Measurements from ENCODE around the gene MAML2. TPM values are rescaled to one million over a fixed set of nuclear protein-coding genes. Genes with fewer than 3 reads are reported as not detected.

The MAML2 gene
- total and polyA plus RNA-seq, 8 donors = 1.3 to 22.8 (median 12.1) TPM

- TF ChIP-seq POLR2AphosphoS5 (IDR thresholded peaks at IDR 0.05) (no peak), EP300 (IDR thresholded peaks at IDR 0.05) (no peak), POLR2A (IDR thresholded peaks at IDR 0.05) (no peak)
- TF ChIP-seq, protein P1, sequence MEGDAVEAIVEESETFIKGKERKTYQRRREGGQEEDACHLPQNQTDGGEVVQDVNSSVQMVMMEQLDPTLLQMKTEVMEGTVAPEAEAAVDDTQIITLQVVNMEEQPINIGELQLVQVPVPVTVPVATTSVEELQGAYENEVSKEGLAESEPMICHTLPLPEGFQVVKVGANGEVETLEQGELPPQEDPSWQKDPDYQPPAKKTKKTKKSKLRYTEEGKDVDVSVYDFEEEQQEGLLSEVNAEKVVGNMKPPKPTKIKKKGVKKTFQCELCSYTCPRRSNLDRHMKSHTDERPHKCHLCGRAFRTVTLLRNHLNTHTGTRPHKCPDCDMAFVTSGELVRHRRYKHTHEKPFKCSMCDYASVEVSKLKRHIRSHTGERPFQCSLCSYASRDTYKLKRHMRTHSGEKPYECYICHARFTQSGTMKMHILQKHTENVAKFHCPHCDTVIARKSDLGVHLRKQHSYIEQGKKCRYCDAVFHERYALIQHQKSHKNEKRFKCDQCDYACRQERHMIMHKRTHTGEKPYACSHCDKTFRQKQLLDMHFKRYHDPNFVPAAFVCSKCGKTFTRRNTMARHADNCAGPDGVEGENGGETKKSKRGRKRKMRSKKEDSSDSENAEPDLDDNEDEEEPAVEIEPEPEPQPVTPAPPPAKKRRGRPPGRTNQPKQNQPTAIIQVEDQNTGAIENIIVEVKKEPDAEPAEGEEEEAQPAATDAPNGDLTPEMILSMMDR (IDR thresholded peaks at IDR 0.05) = no peak
- H3K4me3 ChIP-seq = no peak overlapping the region
- no peaks in the 10 kb centered on the region for H3K27me3 ChIP-seq
- DNase-seq = no peak
- H3K36me3 ChIP-seq = no peaks in the 10 kb centered on the region
- peaks cover 8 to 25% (median 10%) of the 10 kb centered on the region in 4 donors for H3K4me1 ChIP-seq
- no peak overlapping the region for H3K27ac ChIP-seq
- intact Hi-C loops (cut with DNase I; ENCODE audit: low total_unique reads) = no loop called here
- no peaks in the 10 kb centered on the region for H3K9me3 ChIP-seq
These were observed 298.7 kb downstream of the MAML2 start for GRCh38 chr11:96044311-96044710.

DNA sequence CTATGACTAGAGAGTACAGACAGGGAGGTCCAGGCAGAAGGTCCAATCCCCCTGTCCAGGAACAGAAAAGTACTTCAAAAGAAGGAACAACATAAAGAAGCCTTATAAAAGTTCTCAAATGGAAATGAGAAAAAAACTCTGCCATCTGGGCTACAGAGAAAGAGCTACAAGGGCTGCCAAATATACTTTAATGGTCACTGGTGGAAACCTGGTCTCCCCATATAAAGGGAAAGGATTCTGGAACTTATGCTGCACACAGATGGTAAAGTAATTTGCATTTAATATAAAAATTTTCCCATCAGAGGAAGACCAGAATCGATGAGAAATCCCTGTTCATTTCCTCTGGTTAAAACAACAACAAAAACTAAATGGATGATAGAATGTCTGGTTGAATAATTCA lies 299.7 kb downstream of the MAML2 start:
- WGBS, 5 donors = 67 to 93% (median 84%) methylated on average over 1 of the region's 1 CpG

DNA sequence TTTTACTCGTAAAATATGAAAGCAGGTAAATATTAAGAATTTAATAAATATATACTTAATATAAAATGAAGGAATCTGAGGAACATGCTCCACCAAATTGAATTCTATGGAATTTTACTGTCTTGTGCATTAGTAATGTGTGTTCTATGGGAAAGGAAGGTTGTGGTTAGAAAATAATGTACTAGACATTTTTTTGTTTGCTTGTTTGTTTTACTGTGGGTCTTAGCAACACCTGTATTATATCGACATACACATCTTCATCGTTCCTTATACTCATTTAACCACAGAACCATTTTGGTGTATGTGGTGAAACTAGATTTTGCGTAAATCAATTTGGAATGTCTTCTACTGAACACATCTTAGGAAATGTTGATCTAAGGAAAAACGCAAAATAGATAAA lies 304.9 kb downstream of the MAML2 start:
- no peaks in the 10 kb centered on the region for H3K36me3 ChIP-seq
- no peak overlapping the region for H3K4me3 ChIP-seq
- no peaks in the 10 kb centered on the region for H3K9me3 ChIP-seq
- TF ChIP-seq EP300 (IDR thresholded peaks at IDR 0.05) (no peak), POLR2AphosphoS5 (IDR thresholded peaks at IDR 0.05) (no peak), POLR2A (IDR thresholded peaks at IDR 0.05) (no peak)
- TF ChIP-seq, protein P1 (IDR thresholded peaks at IDR 0.05) = no peak
- no peaks in the 10 kb centered on the region for H3K27me3 ChIP-seq
- 74 to 88% (median 88%) methylated on average over 5 of the region's 5 CpGs for WGBS, 5 donors
- H3K4me1 ChIP-seq = peaks cover 0 to 24% (median 8%) of the 10 kb centered on the region in 4 donors
- no peak for DNase-seq
- H3K27ac ChIP-seq = no peak overlapping the region
- intact Hi-C loops (cut with DNase I; ENCODE audit: low total_unique reads) = no loop called here

More for the DNA sequence above, 299.7 kb downstream of the MAML2 start:
- intact Hi-C loops (cut with DNase I; ENCODE audit: low total_unique reads) = no loop called here
- H3K4me1 ChIP-seq = peaks cover 8 to 25% (median 10%) of the 10 kb centered on the region in 4 donors
- no peak for DNase-seq
- H3K4me3 ChIP-seq = no peak overlapping the region
- H3K27me3 ChIP-seq = no peaks in the 10 kb centered on the region
- TF ChIP-seq POLR2A (IDR thresholded peaks at IDR 0.05) (no peak), EP300 (IDR thresholded peaks at IDR 0.05) (no peak), POLR2AphosphoS5 (IDR thresholded peaks at IDR 0.05) (no peak)
- TF ChIP-seq, protein P1 (IDR thresholded peaks at IDR 0.05) = no peak
- H3K27ac ChIP-seq = no peak overlapping the region
- no peaks in the 10 kb centered on the region for H3K36me3 ChIP-seq
- no peaks in the 10 kb centered on the region for H3K9me3 ChIP-seq

DNA sequence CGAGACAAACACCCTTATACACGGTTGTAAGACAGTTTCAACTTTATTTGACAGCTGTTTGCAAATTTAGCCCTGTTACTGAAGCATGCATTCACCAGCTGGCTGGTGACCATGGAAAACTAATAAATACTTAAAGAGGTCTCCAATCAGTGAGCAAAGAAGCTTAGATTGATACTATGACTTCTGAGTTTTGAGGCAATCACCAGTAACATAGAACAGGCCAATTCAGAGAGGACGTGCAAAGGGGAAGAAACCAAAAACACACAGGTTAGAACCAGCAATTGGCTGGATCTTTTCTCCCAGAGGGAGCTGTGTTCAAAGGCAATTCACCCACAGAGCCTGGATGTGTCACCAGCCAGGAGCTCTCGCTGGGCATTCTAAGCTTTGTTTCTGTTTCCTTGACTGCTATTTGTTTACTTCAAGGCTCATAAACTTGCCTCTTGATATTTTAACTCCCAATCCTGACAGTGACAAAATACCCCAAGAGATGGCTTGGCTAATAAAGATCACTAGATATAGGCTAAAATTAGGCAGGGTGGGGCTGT lies 305.5 kb downstream of the MAML2 start:
- H3K27me3 ChIP-seq = no peaks in the 10 kb centered on the region
- H3K36me3 ChIP-seq = no peaks in the 10 kb centered on the region
- no peak overlapping the region for H3K4me3 ChIP-seq
- intact Hi-C loops (cut with DNase I; ENCODE audit: low total_unique reads) = no loop called here
- H3K9me3 ChIP-seq = no peaks in the 10 kb centered on the region
- DNase-seq = no peak
- no peak overlapping the region for H3K27ac ChIP-seq
- TF ChIP-seq EP300 (IDR thresholded peaks at IDR 0.05) (no peak), POLR2AphosphoS5 (IDR thresholded peaks at IDR 0.05) (no peak), POLR2A (IDR thresholded peaks at IDR 0.05) (no peak)
- TF ChIP-seq, protein P1 (IDR thresholded peaks at IDR 0.05) = no peak
- peaks cover 0 to 27% (median 8%) of the 10 kb centered on the region in 4 donors for H3K4me1 ChIP-seq
- 57 to 70% (median 62%) methylated on average over 4 of the region's 4 CpGs for WGBS, 5 donors

All from stomach (tissue), 9 donors.